ENCODE results near the gene MRPL41.

DNA sequence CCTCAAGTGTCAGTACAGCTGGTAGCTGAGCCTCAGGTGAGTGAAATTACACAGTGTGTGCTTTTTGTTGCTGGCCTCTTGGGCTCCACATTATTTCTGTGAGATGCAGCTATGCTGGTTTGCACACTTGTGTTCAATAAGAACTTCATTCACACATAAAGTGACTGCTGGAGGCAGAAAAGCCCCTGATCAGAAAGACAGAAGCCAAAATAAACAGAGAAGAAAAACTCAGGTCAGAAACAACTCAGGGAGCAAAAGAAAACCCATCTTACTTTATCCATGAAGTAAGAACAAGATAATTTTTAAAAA lies 16.6 kb upstream of the MRPL41 start:
- TF ChIP-seq EZH2 (IDR thresholded peaks at IDR 0.05; ENCODE audit: borderline replicate concordance, insufficient read depth, low read length, poor library complexity, severe bottlenecking) (no peak), POLR2AphosphoS5 (IDR thresholded peaks at IDR 0.05) (no peak), MXI1 (conservative IDR thresholded peaks at IDR 0.05; ENCODE audit: poor library complexity, severe bottlenecking) (no peak), SMC3 (conservative IDR thresholded peaks at IDR 0.05; ENCODE audit: poor library complexity) (no peak), EP300 (conservative IDR thresholded peaks at IDR 0.05; ENCODE audit: poor library complexity, severe bottlenecking) (no peak), TAF1 (IDR thresholded peaks at IDR 0.05; ENCODE audit: low read depth) (no peak), RAD21 (conservative IDR thresholded peaks at IDR 0.05) (no peak)
- TF ChIP-seq, protein P1, sequence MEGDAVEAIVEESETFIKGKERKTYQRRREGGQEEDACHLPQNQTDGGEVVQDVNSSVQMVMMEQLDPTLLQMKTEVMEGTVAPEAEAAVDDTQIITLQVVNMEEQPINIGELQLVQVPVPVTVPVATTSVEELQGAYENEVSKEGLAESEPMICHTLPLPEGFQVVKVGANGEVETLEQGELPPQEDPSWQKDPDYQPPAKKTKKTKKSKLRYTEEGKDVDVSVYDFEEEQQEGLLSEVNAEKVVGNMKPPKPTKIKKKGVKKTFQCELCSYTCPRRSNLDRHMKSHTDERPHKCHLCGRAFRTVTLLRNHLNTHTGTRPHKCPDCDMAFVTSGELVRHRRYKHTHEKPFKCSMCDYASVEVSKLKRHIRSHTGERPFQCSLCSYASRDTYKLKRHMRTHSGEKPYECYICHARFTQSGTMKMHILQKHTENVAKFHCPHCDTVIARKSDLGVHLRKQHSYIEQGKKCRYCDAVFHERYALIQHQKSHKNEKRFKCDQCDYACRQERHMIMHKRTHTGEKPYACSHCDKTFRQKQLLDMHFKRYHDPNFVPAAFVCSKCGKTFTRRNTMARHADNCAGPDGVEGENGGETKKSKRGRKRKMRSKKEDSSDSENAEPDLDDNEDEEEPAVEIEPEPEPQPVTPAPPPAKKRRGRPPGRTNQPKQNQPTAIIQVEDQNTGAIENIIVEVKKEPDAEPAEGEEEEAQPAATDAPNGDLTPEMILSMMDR (IDR thresholded peaks at IDR 0.05; ENCODE audit: poor library complexity, severe bottlenecking), result no peak
- TF ChIP-seq, protein P2, sequence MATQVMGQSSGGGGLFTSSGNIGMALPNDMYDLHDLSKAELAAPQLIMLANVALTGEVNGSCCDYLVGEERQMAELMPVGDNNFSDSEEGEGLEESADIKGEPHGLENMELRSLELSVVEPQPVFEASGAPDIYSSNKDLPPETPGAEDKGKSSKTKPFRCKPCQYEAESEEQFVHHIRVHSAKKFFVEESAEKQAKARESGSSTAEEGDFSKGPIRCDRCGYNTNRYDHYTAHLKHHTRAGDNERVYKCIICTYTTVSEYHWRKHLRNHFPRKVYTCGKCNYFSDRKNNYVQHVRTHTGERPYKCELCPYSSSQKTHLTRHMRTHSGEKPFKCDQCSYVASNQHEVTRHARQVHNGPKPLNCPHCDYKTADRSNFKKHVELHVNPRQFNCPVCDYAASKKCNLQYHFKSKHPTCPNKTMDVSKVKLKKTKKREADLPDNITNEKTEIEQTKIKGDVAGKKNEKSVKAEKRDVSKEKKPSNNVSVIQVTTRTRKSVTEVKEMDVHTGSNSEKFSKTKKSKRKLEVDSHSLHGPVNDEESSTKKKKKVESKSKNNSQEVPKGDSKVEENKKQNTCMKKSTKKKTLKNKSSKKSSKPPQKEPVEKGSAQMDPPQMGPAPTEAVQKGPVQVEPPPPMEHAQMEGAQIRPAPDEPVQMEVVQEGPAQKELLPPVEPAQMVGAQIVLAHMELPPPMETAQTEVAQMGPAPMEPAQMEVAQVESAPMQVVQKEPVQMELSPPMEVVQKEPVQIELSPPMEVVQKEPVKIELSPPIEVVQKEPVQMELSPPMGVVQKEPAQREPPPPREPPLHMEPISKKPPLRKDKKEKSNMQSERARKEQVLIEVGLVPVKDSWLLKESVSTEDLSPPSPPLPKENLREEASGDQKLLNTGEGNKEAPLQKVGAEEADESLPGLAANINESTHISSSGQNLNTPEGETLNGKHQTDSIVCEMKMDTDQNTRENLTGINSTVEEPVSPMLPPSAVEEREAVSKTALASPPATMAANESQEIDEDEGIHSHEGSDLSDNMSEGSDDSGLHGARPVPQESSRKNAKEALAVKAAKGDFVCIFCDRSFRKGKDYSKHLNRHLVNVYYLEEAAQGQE (IDR thresholded peaks at IDR 0.05; ENCODE audit: borderline replicate concordance), result no peak
